K562 (cell line): ENCODE results near the gene PSMC3IP. TPM values are rescaled to one million over a fixed set of nuclear protein-coding genes. Genes with fewer than 3 reads are reported as not detected.

Experiments used
- BCL6 ChIP-seq: fragments of 250-450 bp; sonication (Bioruptor Pico); IDR thresholded peaks from 2 replicates; pipeline ENCODE4 v1.4.0; 2020
- BRCA1 ChIP-seq, 2 experiments: fragments of 450-650 bp in 1 of 2; sonication (generic) in 1 of 2; formaldehyde crosslinking in 1 of 2; IDR thresholded peaks; 2 replicates each; pipeline versions ENCODE4 v1.5.0 to v1.6.1; 2017 to 2020; ENCODE audit warnings: mild to moderate bottlenecking in 1 of 2, missing genetic modification reagents in 1 of 2
- CBX8 ChIP-seq: fragments of 200-600 bp; sonication (generic); IDR thresholded peaks from 2 replicates; pipeline ENCODE4 v1.6.1; 2012; ENCODE audit warnings: borderline replicate concordance, mixed run types, low read depth, mild to moderate bottlenecking, moderate library complexity, mixed read lengths, low read length, control low read depth, inconsistent platforms; ENCODE audit not compliant: poor library complexity, severe bottlenecking; ENCODE audit errors: extremely low read depth
- FOXJ2 ChIP-seq: fragments of 200-800 bp; sonication (Bioruptor generic); IDR thresholded peaks from 2 replicates; pipeline ENCODE4 v1.6.1; 2016; ENCODE audit warnings: missing genetic modification characterization, missing compliant biosample characterization
- GABPA ChIP-seq: fragments of 200-800 bp; sonication (Bioruptor generic); conservative IDR thresholded peaks from 2 replicates; pipeline ENCODE4 v1.6.1; 2016; ENCODE audit warnings: low read depth, missing genetic modification characterization, missing compliant biosample characterization
- L3MBTL2 ChIP-seq: fragments of 450-650 bp; IDR thresholded peaks from 2 replicates; pipeline ENCODE4 v1.6.1; 2016; ENCODE audit warnings: mild to moderate bottlenecking, moderate library complexity
- MTA3 ChIP-seq: fragments of 450-650 bp; formaldehyde crosslinking; IDR thresholded peaks from 2 replicates; pipeline ENCODE4 v1.6.1; 2017; ENCODE audit warnings: mild to moderate bottlenecking, borderline replicate concordance
- NKRF ChIP-seq: fragments of 450-650 bp; IDR thresholded peaks from 2 replicates; pipeline ENCODE4 v1.6.1; 2016; ENCODE audit warnings: borderline replicate concordance
- PRDM10 ChIP-seq: fragments of 450-650 bp; IDR thresholded peaks from 2 replicates; pipeline ENCODE4 v1.6.1; 2018; ENCODE audit not compliant: partially characterized antibody
- RERE ChIP-seq: sonication (generic); formaldehyde crosslinking; IDR thresholded peaks from 2 replicates; pipeline ENCODE4 v1.8.0; 2023; ENCODE audit warnings: missing genetic modification reagents, mild to moderate bottlenecking, borderline replicate concordance
- SRSF9 ChIP-seq: fragments of 200-400 bp; formaldehyde crosslinking; IDR thresholded peaks from 2 replicates; pipeline ENCODE4 v1.6.1; 2017; ENCODE audit warnings: low read depth, low read length, borderline replicate concordance
- TFAP4 ChIP-seq: sonication (generic); formaldehyde crosslinking; IDR thresholded peaks from 2 replicates; pipeline ENCODE4 v1.8.0; 2022; ENCODE audit warnings: missing genetic modification reagents, mild to moderate bottlenecking, moderate library complexity, borderline replicate concordance
- ZNF507 ChIP-seq: conservative IDR thresholded peaks from 2 replicates; pipeline ENCODE4 v1.6.1; 2017; ENCODE audit warnings: missing genetic modification characterization, missing compliant biosample characterization
- ZNF778 ChIP-seq: fragments of 450-650 bp; formaldehyde crosslinking; IDR thresholded peaks from 2 replicates; pipeline ENCODE4 v1.4.0; 2020; ENCODE audit warnings: mild to moderate bottlenecking, moderate library complexity
- polyA plus RNA-seq, 8 experiments: library from polyadenylated mRNA; depleted of rRNA in 4 of 8; stranded (reverse) in 5 of 8; unstranded in 3 of 8; fragments of >200 nt; fragmentation: Nextera tagmentation in 2 of 8; fragmentation: Illumina TruSeq in 1 of 8; extraction: Ambion mirVana in 2 of 8; extraction: Trizol in 1 of 8; gene quantifications; 2 replicates each; pipeline versions ENCODE4 v1.2.1 to v1.2.3, GENCODE V29; 2011 to 2014; ENCODE audit warnings: inconsistent platforms in 1 of 8, missing spikeins in 1 of 8
- total RNA-seq, 7 experiments: library from RNA; depleted of rRNA in 6 of 7; stranded (reverse); fragments of >200 nt in 6 of 7; fragmentation: Illumina TruSeq in 2 of 7; extraction: Trizol in 2 of 7; gene quantifications; 2 replicates each; pipeline versions ENCODE4 v1.2.1 to v1.2.3, GENCODE V29; 2011 to 2021; ENCODE audit warnings: low replicate concordance in 1 of 7

Gene PSMC3IP
- total and polyA plus RNA-seq, 9 of the 15 experiments (the other 6 are each of a cell fraction or from before 2014, with no cell fraction given): 13.8 to 65.6 (median 32.8) TPM

GRCh38 chr17:42618442-42619150, 41.1 kb upstream of the PSMC3IP start (continued):
- TF ChIP-seq TFAP4: peak; percentile 56; the same call in 1 of the 2 replicates
- TF ChIP-seq NKRF: no peak
- TF ChIP-seq ZNF507: no peak
- TF ChIP-seq CBX8: no peak
- peak; percentile 37; the same call in 1 of the 2 replicates for TF ChIP-seq L3MBTL2
- TF ChIP-seq RERE (CRISPR knock-in tag): no peak
- 0 out of 2 replicates have a peak, but pooled peaks have one; percentile 26 for TF ChIP-seq MTA3
- no peak for TF ChIP-seq BCL6 (CRISPR knock-in tag)
- no peak for TF ChIP-seq BRCA1 (IDR thresholded peaks at IDR 0.05)
- TF ChIP-seq BRCA1 (CRISPR knock-in tag; IDR thresholded peaks at IDR 0.05): no peak
- no peak for TF ChIP-seq SRSF9
- TF ChIP-seq PRDM10: peak; percentile 81
- no peak for TF ChIP-seq GABPA
- TF ChIP-seq ZNF778 (CRISPR knock-in tag): no peak
- no peak for TF ChIP-seq FOXJ2
